ENCODE results near the gene C10orf105. TPM values are rescaled to one million over a fixed set of nuclear protein-coding genes. Genes with fewer than 3 reads are reported as not detected.

C10orf105 gene
- total and polyA plus RNA-seq, 2 donors (not counting 1 experiment from before 2014, with no cell fraction given) = under 0.01 to 0.14 TPM

- no peaks in the 10 kb centered on the region for H3K9me3 ChIP-seq (ENCODE audit: control insufficient read depth, insufficient read depth, low read depth, low read length)
- no peak overlapping the region for H3K27ac ChIP-seq (ENCODE audit: insufficient read depth, low read length)
- H3K9ac ChIP-seq (ENCODE audit: insufficient read depth, low read length) = no peak overlapping the region
- H3K4me2 ChIP-seq (ENCODE audit: extremely low read depth, insufficient read depth, low read length) = no peak overlapping the region
- no peaks in the 10 kb centered on the region for H3K36me3 ChIP-seq (ENCODE audit: control insufficient read depth, insufficient read depth, low read length)
- no peak for TF ChIP-seq EZH2 (IDR thresholded peaks at IDR 0.05; ENCODE audit: low read length, missing control alignments)
- no peak for TF ChIP-seq CTCF (conservative IDR thresholded peaks at IDR 0.05 in 1 of 2, IDR thresholded peaks at IDR 0.05 in 1 of 2; ENCODE audit: low read depth in 1 of 2, low read length in 2 of 2)
- H3K27me3 ChIP-seq (ENCODE audit: control insufficient read depth, insufficient read depth, low read length) = no peaks in the 10 kb centered on the region
- no peak overlapping the region for H3K4me3 ChIP-seq (replicated peaks in 1 of 4; ENCODE audit: control extremely low read depth in 1 of 4, insufficient read depth in 1 of 4, low read depth in 3 of 4, low read length in 4 of 4)
- no peaks in the 10 kb centered on the region for H3K79me2 ChIP-seq (ENCODE audit: control insufficient read depth, insufficient read depth, low read length)
- H4K20me1 ChIP-seq (ENCODE audit: control insufficient read depth, extremely low read depth, insufficient read depth, low read length) = no peaks in the 10 kb centered on the region
- DNase-seq (ENCODE audit: low read depth in 2 of 2) = no peak
- no peak overlapping the region for H2AFZ ChIP-seq (ENCODE audit: low read length)
- no peaks in the 10 kb centered on the region for H3K4me1 ChIP-seq (ENCODE audit: control insufficient read depth, extremely low read depth, insufficient read depth, low read length)
Observed at GRCh38 chr10:71750124-71750841, 30.7 kb upstream of the C10orf105 start.

- Histone ChIP-seq H3K27me3 (ENCODE audit: control insufficient read depth, insufficient read depth, low read length) (no peaks in the 10 kb centered on the region), H4K20me1 (ENCODE audit: control insufficient read depth, extremely low read depth, insufficient read depth, low read length) (no peaks in the 10 kb centered on the region), H3K36me3 (ENCODE audit: control insufficient read depth, insufficient read depth, low read length) (no peaks in the 10 kb centered on the region), H3K9me3 (ENCODE audit: control insufficient read depth, insufficient read depth, low read depth, low read length) (no peaks in the 10 kb centered on the region), H3K4me3 (replicated peaks in 1 of 4; ENCODE audit: control extremely low read depth in 1 of 4, insufficient read depth in 1 of 4, low read depth in 3 of 4, low read length in 4 of 4) (no peak overlapping the region), H2AFZ (ENCODE audit: low read length) (no peak overlapping the region), H3K27ac (ENCODE audit: insufficient read depth, low read length) (no peak overlapping the region), H3K79me2 (ENCODE audit: control insufficient read depth, insufficient read depth, low read length) (no peaks in the 10 kb centered on the region), H3K4me1 (ENCODE audit: control insufficient read depth, extremely low read depth, insufficient read depth, low read length) (no peaks in the 10 kb centered on the region), H3K9ac (ENCODE audit: insufficient read depth, low read length) (no peak overlapping the region), H3K4me2 (ENCODE audit: extremely low read depth, insufficient read depth, low read length) (no peak overlapping the region)
- TF ChIP-seq EZH2 (IDR thresholded peaks at IDR 0.05; ENCODE audit: low read length, missing control alignments) (no peak), CTCF (conservative IDR thresholded peaks at IDR 0.05 in 1 of 2, IDR thresholded peaks at IDR 0.05 in 1 of 2; ENCODE audit: low read depth in 1 of 2, low read length in 2 of 2) (no peak)
- DNase-seq (ENCODE audit: low read depth in 2 of 2) = no peak
Observed at GRCh38 chr10:71749396-71749795, 29.8 kb upstream of the C10orf105 start.

- no peak for DNase-seq (ENCODE audit: low read depth in 2 of 2)
- H3K36me3 ChIP-seq (ENCODE audit: control insufficient read depth, insufficient read depth, low read length) = no peaks in the 10 kb centered on the region
- TF ChIP-seq EZH2 (IDR thresholded peaks at IDR 0.05; ENCODE audit: low read length, missing control alignments) (no peak), CTCF (conservative IDR thresholded peaks at IDR 0.05 in 1 of 2, IDR thresholded peaks at IDR 0.05 in 1 of 2; ENCODE audit: low read depth in 1 of 2, low read length in 2 of 2) (no peak)
- no peak overlapping the region for H3K4me2 ChIP-seq (ENCODE audit: extremely low read depth, insufficient read depth, low read length)
- H3K4me3 ChIP-seq (replicated peaks in 1 of 4; ENCODE audit: control extremely low read depth in 1 of 4, insufficient read depth in 1 of 4, low read depth in 3 of 4, low read length in 4 of 4) = no peak overlapping the region
- no peaks in the 10 kb centered on the region for H3K27me3 ChIP-seq (ENCODE audit: control insufficient read depth, insufficient read depth, low read length)
- H3K9ac ChIP-seq (ENCODE audit: insufficient read depth, low read length) = no peak overlapping the region
- H3K79me2 ChIP-seq (ENCODE audit: control insufficient read depth, insufficient read depth, low read length) = no peaks in the 10 kb centered on the region
- no peak overlapping the region for H2AFZ ChIP-seq (ENCODE audit: low read length)
- H3K27ac ChIP-seq (ENCODE audit: insufficient read depth, low read length) = no peak overlapping the region
- no peaks in the 10 kb centered on the region for H3K9me3 ChIP-seq (ENCODE audit: control insufficient read depth, insufficient read depth, low read depth, low read length)
- H4K20me1 ChIP-seq (ENCODE audit: control insufficient read depth, extremely low read depth, insufficient read depth, low read length) = no peaks in the 10 kb centered on the region
- H3K4me1 ChIP-seq (ENCODE audit: control insufficient read depth, extremely low read depth, insufficient read depth, low read length) = no peaks in the 10 kb centered on the region
Observed at GRCh38 chr10:71748671-71749191, 29.2 kb upstream of the C10orf105 start.

Data from fibroblast of lung (primary cell).